GM21528 (cell line): ENCODE results near the gene GLYR1.

Source experiments
- ATAC-seq: cut with Tn5 transposase; IDR thresholded peaks from one replicate; pipeline ENCODE4 v1.9.1; 2021; ENCODE audit warnings: mild to moderate bottlenecking, moderate library complexity; ENCODE audit not compliant: unreplicated experiment, low FRiP score

The GLYR1 gene

GRCh38 chr16:4852221-4852872 is 5.3 kb upstream of the GLYR1 start:
- no peak for ATAC-seq

- ATAC-seq: no peak
Observed at GRCh38 chr16:4850211-4850610, 3.1 kb upstream of the GLYR1 start.

GRCh38 chr16:4847774-4848587 is 893 bp upstream of the GLYR1 start:
- ATAC-seq: peak; percentile 26

- ATAC-seq: peak; percentile 19
Observed at GRCh38 chr16:4846503-4846900, 586 bp downstream of the GLYR1 start.

- no peak for ATAC-seq
Observed at GRCh38 chr16:4840984-4841383, 6.1 kb downstream of the GLYR1 start.

- no peak for ATAC-seq
Observed at GRCh38 chr16:4839942-4840341, 7.1 kb downstream of the GLYR1 start.

- ATAC-seq: no peak
Observed at GRCh38 chr16:4837733-4838501, 9.2 kb downstream of the GLYR1 start.

GRCh38 chr16:4836727-4837126 is 10.4 kb downstream of the GLYR1 start:
- no peak for ATAC-seq

GRCh38 chr16:4833584-4833983 is 13.5 kb downstream of the GLYR1 start:
- no peak for ATAC-seq

GRCh38 chr16:4832698-4833343 is 14.3 kb downstream of the GLYR1 start:
- ATAC-seq: no peak

GRCh38 chr16:4831616-4832015 is 15.5 kb downstream of the GLYR1 start:
- ATAC-seq: no peak

- ATAC-seq: no peak
Observed at GRCh38 chr16:4830408-4830807, 16.7 kb downstream of the GLYR1 start.

- no peak for ATAC-seq
Observed at GRCh38 chr16:4828567-4829321, 18.3 kb downstream of the GLYR1 start.

- no peak for ATAC-seq
Observed at GRCh38 chr16:4826980-4827379, 20.1 kb downstream of the GLYR1 start.

- no peak for ATAC-seq
Observed at GRCh38 chr16:4826526-4826925, 20.6 kb downstream of the GLYR1 start.

GRCh38 chr16:4825196-4825595 is 21.9 kb downstream of the GLYR1 start:
- ATAC-seq: no peak

- ATAC-seq: no peak
Observed at GRCh38 chr16:4820652-4821051, 26.4 kb downstream of the GLYR1 start.

- no peak for ATAC-seq
Observed at GRCh38 chr16:4814542-4815173, 32.4 kb downstream of the GLYR1 start.

GRCh38 chr16:4814046-4814445 is 33.0 kb downstream of the GLYR1 start:
- ATAC-seq: no peak
